DOHH2 (cell line): ENCODE data around the gene SSBP2.

Source experiments
- H3F3A ChIP-seq: fragments of 200-600 bp; sonication (generic), shearing (Covaris generic); 2 replicates; pipeline ENCODE4 v1.6.0; 2016; ENCODE audit warnings: antibody characterized with exemption, mild to moderate bottlenecking; ENCODE audit not compliant: control insufficient read depth, insufficient read depth
- H3K27ac ChIP-seq: fragments of 200-600 bp; sonication (generic); 2 replicates; pipeline ENCODE4 v1.5.1; 2014; ENCODE audit warnings: low read depth, mild to moderate bottlenecking, low read length, moderate library complexity
- H3K27me3 ChIP-seq: fragments of 200-600 bp; sonication (generic); 2 replicates; pipeline ENCODE4 v1.6.1; 2014; ENCODE audit warnings: mild to moderate bottlenecking, low read length, mixed read lengths; ENCODE audit not compliant: control insufficient read depth
- H3K36me3 ChIP-seq: fragments of 200-600 bp; sonication (generic); 2 replicates; pipeline ENCODE4 v1.6.1; 2014; ENCODE audit warnings: mild to moderate bottlenecking, low read length, moderate library complexity, mixed read lengths; ENCODE audit not compliant: control insufficient read depth
- H3K4me1 ChIP-seq: fragments of 200-600 bp; sonication (generic); 2 replicates; pipeline ENCODE4 v1.6.1; 2014; ENCODE audit warnings: mild to moderate bottlenecking, low read length, mixed read lengths; ENCODE audit not compliant: control insufficient read depth
- H3K4me2 ChIP-seq: fragments of 200-600 bp; sonication (generic); 2 replicates; pipeline ENCODE4 v1.6.0; 2014; ENCODE audit warnings: mild to moderate bottlenecking, low read length, moderate library complexity
- H3K4me3 ChIP-seq: fragments of 200-600 bp; sonication (generic); 2 replicates; pipeline ENCODE4 v1.5.1; 2014; ENCODE audit warnings: mild to moderate bottlenecking, low read length, mixed read lengths
- H3K79me2 ChIP-seq: fragments of 200-600 bp; sonication (generic); 2 replicates; pipeline ENCODE4 v1.6.1; 2014; ENCODE audit warnings: mild to moderate bottlenecking, low read length, mixed read lengths; ENCODE audit not compliant: control insufficient read depth
- H3K9me2 ChIP-seq: fragments of 200-600 bp; sonication (generic); replicated peaks from 2 replicates; pipeline ENCODE4 v1.6.1; 2014; ENCODE audit warnings: mild to moderate bottlenecking, low read length, mixed read lengths; ENCODE audit not compliant: control insufficient read depth
- H3K9me3 ChIP-seq: fragments of 200-600 bp; sonication (generic); 2 replicates; pipeline ENCODE4 v1.6.1; 2014; ENCODE audit warnings: antibody characterized with exemption, low read length, mixed read lengths; ENCODE audit not compliant: control insufficient read depth, insufficient read depth
- H4K20me1 ChIP-seq: fragments of 200-600 bp; sonication (generic); 2 replicates; pipeline ENCODE4 v1.6.0; 2014; ENCODE audit warnings: low read depth, mild to moderate bottlenecking, antibody characterized with exemption, low read length, moderate library complexity; ENCODE audit not compliant: control insufficient read depth, insufficient read depth
- EZH2phosphoT487 ChIP-seq: fragments of 200-600 bp; sonication (generic); IDR thresholded peaks from 2 replicates; pipeline ENCODE4 v1.6.1; 2017; ENCODE audit warnings: borderline replicate concordance, mild to moderate bottlenecking, antibody characterized with exemption, low read length, moderate library complexity, mixed read lengths
- TF ChIP-seq, protein P1 (sequence below): fragments of 200-600 bp; sonication (generic); IDR thresholded peaks from one replicate; pipeline ENCODE4 v1.5.1; 2014; ENCODE audit warnings: antibody characterized with exemption, mild to moderate bottlenecking, low read depth, low read length; ENCODE audit not compliant: poor library complexity, severe bottlenecking

The SSBP2 gene

DNA sequence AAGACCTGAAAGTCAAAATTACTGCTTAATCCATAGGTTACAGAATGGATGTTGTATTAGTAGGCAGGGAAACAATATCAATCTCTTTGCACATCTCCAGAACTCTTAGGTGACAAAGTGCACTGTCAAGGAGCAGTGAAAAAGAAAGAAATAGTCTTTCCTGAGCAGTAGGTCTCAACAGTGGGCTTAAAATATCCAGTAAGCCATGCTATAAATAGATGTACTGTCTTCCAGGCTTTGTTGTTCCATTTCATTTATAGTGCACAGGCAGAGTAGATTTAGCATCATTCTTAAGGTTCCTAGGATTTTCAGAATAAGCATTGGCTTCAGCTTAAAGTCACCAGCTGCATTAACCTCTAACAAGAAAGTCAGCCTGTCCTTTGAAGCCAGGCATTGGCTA lies 50.7 kb downstream of the SSBP2 start:
- Histone ChIP-seq H3K36me3 (peaks cover 49% of the 10 kb centered on the region), H4K20me1 (no peaks in the 10 kb centered on the region; the same call in 1 of the 2 replicates), H3K9me3 (peaks cover 7% of the 10 kb centered on the region; the same call in 1 of the 2 replicates), H3K9me2 (no peaks in the 10 kb centered on the region), H3K79me2 (peaks cover 96% of the 10 kb centered on the region), H3F3A (no peaks in the 10 kb centered on the region; the same call in 1 of the 2 replicates), H3K4me2 (no peak overlapping the region), H3K27ac (no peak overlapping the region), H3K4me3 (no peak overlapping the region), H3K27me3 (no peaks in the 10 kb centered on the region), H3K4me1 (peaks cover 6% of the 10 kb centered on the region; the same call in 1 of the 2 replicates)
- TF ChIP-seq, protein P1, sequence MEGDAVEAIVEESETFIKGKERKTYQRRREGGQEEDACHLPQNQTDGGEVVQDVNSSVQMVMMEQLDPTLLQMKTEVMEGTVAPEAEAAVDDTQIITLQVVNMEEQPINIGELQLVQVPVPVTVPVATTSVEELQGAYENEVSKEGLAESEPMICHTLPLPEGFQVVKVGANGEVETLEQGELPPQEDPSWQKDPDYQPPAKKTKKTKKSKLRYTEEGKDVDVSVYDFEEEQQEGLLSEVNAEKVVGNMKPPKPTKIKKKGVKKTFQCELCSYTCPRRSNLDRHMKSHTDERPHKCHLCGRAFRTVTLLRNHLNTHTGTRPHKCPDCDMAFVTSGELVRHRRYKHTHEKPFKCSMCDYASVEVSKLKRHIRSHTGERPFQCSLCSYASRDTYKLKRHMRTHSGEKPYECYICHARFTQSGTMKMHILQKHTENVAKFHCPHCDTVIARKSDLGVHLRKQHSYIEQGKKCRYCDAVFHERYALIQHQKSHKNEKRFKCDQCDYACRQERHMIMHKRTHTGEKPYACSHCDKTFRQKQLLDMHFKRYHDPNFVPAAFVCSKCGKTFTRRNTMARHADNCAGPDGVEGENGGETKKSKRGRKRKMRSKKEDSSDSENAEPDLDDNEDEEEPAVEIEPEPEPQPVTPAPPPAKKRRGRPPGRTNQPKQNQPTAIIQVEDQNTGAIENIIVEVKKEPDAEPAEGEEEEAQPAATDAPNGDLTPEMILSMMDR = no peak
- TF ChIP-seq EZH2phosphoT487 = no peak

DNA sequence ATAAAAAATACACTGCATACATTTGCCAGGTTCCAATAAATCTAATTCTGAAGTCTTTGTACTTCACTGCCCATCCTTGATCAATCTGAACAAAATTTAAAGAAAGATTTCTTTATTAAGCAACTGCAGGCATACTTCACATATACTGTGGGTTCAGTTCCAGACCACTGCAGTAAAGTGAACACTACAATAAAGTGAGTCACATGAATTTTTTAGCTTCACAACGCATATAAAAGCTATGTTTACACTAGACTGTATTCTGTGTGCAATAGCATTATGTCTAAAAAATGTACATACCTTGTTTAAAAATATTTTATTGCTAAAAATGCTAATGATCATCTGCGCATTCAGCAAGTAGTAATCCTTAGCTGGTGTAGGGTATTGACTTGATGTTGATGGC lies 52.1 kb downstream of the SSBP2 start:
- Histone ChIP-seq H3K27me3 (no peaks in the 10 kb centered on the region), H3K27ac (no peak overlapping the region), H3K9me3 (peaks cover 7% of the 10 kb centered on the region; the same call in 1 of the 2 replicates), H3K4me1 (peaks cover 6% of the 10 kb centered on the region; the same call in 1 of the 2 replicates), H3F3A (no peaks in the 10 kb centered on the region; the same call in 1 of the 2 replicates), H3K4me3 (no peak overlapping the region), H3K79me2 (peaks cover 96% of the 10 kb centered on the region), H3K4me2 (no peak overlapping the region), H3K9me2 (no peaks in the 10 kb centered on the region), H4K20me1 (no peaks in the 10 kb centered on the region), H3K36me3 (peaks cover 52% of the 10 kb centered on the region)
- TF ChIP-seq, protein P1 = no peak
- TF ChIP-seq EZH2phosphoT487 = no peak

DNA sequence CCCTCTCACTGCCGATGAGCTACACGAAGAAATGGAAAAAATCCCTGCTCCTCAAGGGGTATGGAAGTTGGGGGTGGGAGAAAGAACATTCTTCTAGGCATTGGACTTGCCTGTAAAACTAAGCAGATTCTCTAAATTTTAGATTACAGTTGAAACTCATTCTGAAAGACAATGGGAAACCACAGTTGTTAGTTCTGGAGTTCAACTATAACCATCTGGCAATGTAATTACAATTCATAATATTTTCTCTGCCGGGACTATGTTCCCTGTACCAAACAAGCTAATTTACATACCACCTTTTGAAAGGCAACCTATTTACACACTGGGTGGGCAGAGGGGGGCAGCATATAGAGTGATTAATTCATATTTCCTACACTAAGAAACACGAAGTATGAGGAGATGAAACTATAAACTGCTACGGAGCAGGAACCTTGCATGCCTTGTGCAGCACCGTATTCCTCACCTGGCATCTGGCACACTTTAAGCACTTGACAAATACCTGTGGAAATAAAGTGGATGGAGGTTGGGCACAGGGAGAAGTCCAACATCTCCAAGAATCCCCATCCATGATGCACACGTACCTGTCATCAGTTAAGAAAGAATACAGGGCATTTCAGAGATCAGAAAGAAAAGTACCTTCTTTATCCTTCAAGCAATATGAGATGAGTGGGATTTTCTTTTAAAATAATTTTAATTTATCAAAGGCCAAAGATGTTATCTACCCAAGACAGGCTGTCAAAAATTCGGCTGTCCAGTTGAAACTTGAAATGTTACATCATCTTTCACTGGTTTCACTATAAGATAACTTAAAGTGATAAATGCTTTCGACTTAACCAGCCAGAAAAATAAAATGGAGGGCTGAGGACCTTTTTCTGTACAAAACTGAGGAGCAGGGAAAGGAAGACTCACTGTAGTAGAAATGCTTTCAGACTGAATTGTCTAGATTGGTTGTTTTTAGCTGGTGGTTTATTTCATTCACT lies 54.2 kb downstream of the SSBP2 start:
- H3K36me3 ChIP-seq = peaks cover 62% of the 10 kb centered on the region

More for the DNA sequence above, 54.2 kb downstream of the SSBP2 start:
- peaks cover 7% of the 10 kb centered on the region; the same call in 1 of the 2 replicates for H3K9me3 ChIP-seq
- no peaks in the 10 kb centered on the region for H3K9me2 ChIP-seq
- H3K27me3 ChIP-seq = no peaks in the 10 kb centered on the region
- no peak overlapping the region for H3K4me2 ChIP-seq
- H3K79me2 ChIP-seq = peaks cover 97% of the 10 kb centered on the region
- TF ChIP-seq, protein P1 = no peak
- no peak for TF ChIP-seq EZH2phosphoT487
- H3K4me1 ChIP-seq = peaks cover 6% of the 10 kb centered on the region; the same call in 1 of the 2 replicates
- no peak overlapping the region for H3K27ac ChIP-seq
- H4K20me1 ChIP-seq = no peaks in the 10 kb centered on the region
- H3F3A ChIP-seq = no peaks in the 10 kb centered on the region; the same call in 1 of the 2 replicates
- H3K4me3 ChIP-seq = no peak overlapping the region
